Stimulated activated CD8-positive, alpha-beta memory T cell treated with anti-CD3 and anti-CD28 coated beads, Interleukin-12 subunit alpha, Interleukin-12 subunit beta, amount 100 ng/mL, for 4 hours (primary cell): Measurements from ENCODE around the gene TMEM171.

Source experiments
- DNase-seq: peaks from one replicate; pipeline ENCODE4 v3.0.0-alpha.2; 2020; ENCODE audit warnings: low read depth

The TMEM171 gene

GRCh38 chr5:73120222-73121118 is at the start of gene TMEM171:
Gene TMEM171 (plus strand): TSS chr5:73120575. CDS start chr5:73123374, 2,799 bp downstream.
- no peak for DNase-seq

GRCh38 chr5:73081093-73081492 is 39.3 kb upstream of the TMEM171 start:
- DNase-seq, result no peak

- DNase-seq, result no peak
Observed at GRCh38 chr5:73088026-73088425, 32.3 kb upstream of the TMEM171 start.

- no peak for DNase-seq
Observed at GRCh38 chr5:73093943-73094342, 26.4 kb upstream of the TMEM171 start.

- DNase-seq, result no peak
Observed at GRCh38 chr5:73094415-73094814, 26.0 kb upstream of the TMEM171 start.

- DNase-seq, result no peak
Observed at GRCh38 chr5:73095564-73096238, 24.7 kb upstream of the TMEM171 start.

- DNase-seq, result no peak
Observed at GRCh38 chr5:73096239-73096575, 24.2 kb upstream of the TMEM171 start.

- DNase-seq, result no peak
Observed at GRCh38 chr5:73097740-73098139, 22.6 kb upstream of the TMEM171 start.

GRCh38 chr5:73100109-73100508 is 20.3 kb upstream of the TMEM171 start:
- no peak for DNase-seq

- no peak for DNase-seq
Observed at GRCh38 chr5:73103870-73104299, 16.5 kb upstream of the TMEM171 start.

- no peak for DNase-seq
Observed at GRCh38 chr5:73104326-73104725, 16.0 kb upstream of the TMEM171 start.

- DNase-seq, result no peak
Observed at GRCh38 chr5:73106335-73106734, 14.0 kb upstream of the TMEM171 start.

- DNase-seq, result no peak
Observed at GRCh38 chr5:73110190-73110589, 10.2 kb upstream of the TMEM171 start.

GRCh38 chr5:73111536-73111935 is 8.8 kb upstream of the TMEM171 start:
- DNase-seq, result no peak

- DNase-seq, result no peak
Observed at GRCh38 chr5:73112359-73112758, 8.0 kb upstream of the TMEM171 start.

- DNase-seq, result no peak
Observed at GRCh38 chr5:73114044-73114688, 6.2 kb upstream of the TMEM171 start.

GRCh38 chr5:73115399-73116051 is 4.8 kb upstream of the TMEM171 start:
- no peak for DNase-seq

GRCh38 chr5:73116506-73116905 is 3.9 kb upstream of the TMEM171 start:
- DNase-seq, result no peak

- no peak for DNase-seq
Observed at GRCh38 chr5:73117088-73117740, 3.2 kb upstream of the TMEM171 start.

- no peak for DNase-seq
Observed at GRCh38 chr5:73118391-73118973, 1.9 kb upstream of the TMEM171 start.

- DNase-seq, result no peak
Observed at GRCh38 chr5:73119451-73120157, 771 bp upstream of the TMEM171 start.
